Measurements from ENCODE around the gene MAN2B2.

The MAN2B2 gene

GRCh38 chr4:6568148-6568547 is 6.8 kb upstream of the MAN2B2 start:
- no peak for DNase-seq (ENCODE audit: low spot score)

GRCh38 chr4:6568689-6569332 is 6.2 kb upstream of the MAN2B2 start:
- DNase-seq (ENCODE audit: low spot score), result no peak

GRCh38 chr4:6571608-6572007 is 3.4 kb upstream of the MAN2B2 start:
- DNase-seq (ENCODE audit: low spot score), result no peak

- DNase-seq (ENCODE audit: low spot score), result no peak
Measured at GRCh38 chr4:6573551-6573950, 1.4 kb upstream of the MAN2B2 start.

DNA sequence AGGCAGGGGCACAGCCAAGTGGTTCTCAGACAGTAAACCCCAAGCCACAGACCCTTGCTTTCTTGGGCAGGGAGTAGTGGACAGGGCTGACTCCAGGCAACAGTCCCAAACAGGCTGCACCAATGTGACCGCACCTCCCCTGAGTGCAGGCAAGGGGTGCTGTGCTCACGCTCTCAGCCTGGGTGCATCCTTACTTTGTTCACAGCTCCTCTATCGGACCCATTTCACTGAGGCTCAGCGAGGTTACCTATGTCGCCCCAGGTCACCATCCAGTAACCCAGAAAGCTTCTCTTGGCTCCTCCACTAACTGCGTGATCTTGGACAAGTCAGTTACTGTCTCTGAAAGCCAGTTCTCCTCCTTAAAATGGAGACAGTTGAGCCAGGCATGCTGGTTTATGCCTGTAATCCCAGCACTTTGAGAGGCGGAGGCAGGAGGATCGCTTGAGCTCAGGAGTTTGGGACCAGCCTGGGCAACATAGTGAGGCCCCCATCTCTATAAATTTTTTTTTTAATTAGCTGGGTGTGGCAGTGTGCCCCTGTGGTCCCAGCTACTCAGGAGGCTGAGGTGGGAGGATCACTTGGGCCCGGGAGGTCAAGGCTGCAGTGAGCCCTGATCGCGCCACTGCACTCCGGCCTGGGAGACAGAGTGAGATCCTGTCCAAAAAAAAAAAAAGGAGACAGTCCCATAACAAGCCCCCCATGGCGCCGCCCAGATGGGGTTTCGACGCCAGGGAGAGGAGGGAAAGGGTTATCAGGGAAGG is 823 bp upstream of the MAN2B2 start:
- DNase-seq (ENCODE audit: low spot score), result no peak

- no peak for DNase-seq (ENCODE audit: low spot score)
Measured at GRCh38 chr4:6575503-6576240, 683 bp downstream of the MAN2B2 start.

DNA sequence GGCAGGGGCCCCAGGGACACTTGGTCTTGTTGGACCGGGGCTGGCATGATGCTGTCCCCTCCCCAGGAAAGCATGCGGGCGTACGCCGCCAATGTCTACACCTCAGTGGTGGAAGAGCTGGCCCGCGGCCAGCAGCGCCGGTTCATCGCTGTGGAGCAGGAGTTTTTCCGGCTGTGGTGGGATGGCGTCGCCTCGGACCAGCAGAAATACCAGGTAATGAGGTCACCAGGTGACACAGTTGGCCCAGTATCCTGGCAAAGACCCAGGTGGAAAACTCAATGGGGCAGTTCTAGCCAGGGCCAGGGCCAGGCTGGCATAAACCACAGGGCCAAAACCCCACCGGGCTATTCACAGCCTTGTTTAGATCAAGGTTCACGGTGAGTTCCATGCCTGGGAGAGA is 1.5 kb downstream of the MAN2B2 start:
- DNase-seq (ENCODE audit: low spot score), result no peak

- DNase-seq (ENCODE audit: low spot score), result no peak
Measured at GRCh38 chr4:6576932-6577331, 1.9 kb downstream of the MAN2B2 start.

DNA sequence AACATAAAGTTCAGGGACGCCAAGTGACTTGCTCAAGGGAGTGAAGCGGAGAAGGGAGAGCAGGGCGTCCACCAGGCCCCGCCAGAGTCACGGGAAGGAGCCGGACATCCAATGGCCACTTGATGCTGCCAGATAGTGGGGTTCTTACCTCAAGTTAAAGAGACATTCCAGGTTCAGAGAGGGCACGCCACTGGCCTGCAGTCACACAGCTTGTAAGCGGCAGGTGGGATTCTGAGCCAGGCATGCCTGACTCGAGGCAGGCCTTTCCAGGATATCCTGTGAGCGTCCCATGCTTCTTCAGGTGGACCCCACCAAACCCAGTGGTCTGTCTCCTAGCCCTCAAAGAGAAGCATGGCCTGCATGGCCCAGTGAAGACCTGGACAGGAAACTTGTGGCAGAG is 2.4 kb downstream of the MAN2B2 start:
- no peak for DNase-seq (ENCODE audit: low spot score)

GRCh38 chr4:6578221-6578620 is 3.2 kb downstream of the MAN2B2 start:
- DNase-seq (ENCODE audit: low spot score), result no peak

GRCh38 chr4:6580353-6580752 is 5.4 kb downstream of the MAN2B2 start:
- DNase-seq (ENCODE audit: low spot score), result no peak

DNA sequence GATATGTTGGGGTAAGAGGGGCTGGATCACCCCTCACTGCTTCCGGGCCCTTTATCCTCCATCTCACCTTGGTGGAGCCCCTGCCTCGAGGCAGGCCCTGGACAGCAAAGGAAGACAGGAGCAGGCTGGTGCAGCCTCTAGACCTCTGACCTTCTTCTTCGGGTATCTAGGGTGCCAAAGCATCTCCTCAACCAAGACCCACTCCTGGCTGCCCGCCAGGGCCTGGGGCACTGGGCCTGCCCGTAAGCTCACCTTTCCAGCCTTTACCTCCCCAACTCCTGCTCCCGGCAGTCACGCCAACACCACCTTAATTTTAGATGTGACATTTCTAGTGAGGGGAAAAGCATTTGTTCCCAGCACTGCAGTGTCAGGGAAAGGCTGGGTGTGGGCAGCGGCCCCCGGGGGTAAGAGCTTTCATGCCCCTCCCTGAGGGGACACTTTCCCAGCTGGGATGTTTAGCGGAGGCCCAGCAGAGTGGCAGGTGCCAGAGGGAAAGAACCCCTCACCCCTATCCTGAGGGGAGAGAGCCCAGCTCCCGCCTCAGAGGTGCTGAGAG is 6.7 kb downstream of the MAN2B2 start:
- DNase-seq (ENCODE audit: low spot score), result no peak

DNA sequence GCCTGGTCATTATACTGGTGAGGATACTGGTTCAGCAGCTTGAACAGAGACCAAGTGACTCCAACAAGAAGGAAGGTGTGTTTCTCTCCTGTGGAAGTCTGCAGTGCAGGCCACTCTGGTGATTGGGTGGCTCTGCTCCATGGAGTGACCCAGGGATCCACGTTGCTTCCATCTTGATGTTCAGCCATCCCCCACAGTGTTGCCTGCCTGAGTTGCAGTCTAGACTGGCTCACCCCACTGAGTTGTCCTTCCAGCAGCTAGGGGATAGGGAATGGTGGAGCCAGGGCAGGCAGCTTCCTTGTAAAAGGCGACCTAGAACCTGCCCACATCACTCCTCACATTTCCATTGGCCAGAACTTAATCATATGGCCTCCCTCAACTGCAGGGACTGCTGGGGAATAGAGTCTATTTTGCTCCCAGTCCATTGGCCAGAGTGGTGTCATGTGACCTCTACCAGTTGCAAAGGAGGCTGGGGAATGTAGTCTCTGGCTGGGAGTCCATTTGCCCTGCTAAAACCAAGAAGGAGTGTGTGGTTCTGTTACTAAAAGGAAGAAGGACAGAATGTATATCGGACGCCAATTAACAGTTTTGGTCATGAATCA is 8.0 kb downstream of the MAN2B2 start:
- DNase-seq (ENCODE audit: low spot score), result peak; percentile 16

GRCh38 chr4:6584865-6585264 is 9.9 kb downstream of the MAN2B2 start:
- DNase-seq (ENCODE audit: low spot score), result no peak

DNA sequence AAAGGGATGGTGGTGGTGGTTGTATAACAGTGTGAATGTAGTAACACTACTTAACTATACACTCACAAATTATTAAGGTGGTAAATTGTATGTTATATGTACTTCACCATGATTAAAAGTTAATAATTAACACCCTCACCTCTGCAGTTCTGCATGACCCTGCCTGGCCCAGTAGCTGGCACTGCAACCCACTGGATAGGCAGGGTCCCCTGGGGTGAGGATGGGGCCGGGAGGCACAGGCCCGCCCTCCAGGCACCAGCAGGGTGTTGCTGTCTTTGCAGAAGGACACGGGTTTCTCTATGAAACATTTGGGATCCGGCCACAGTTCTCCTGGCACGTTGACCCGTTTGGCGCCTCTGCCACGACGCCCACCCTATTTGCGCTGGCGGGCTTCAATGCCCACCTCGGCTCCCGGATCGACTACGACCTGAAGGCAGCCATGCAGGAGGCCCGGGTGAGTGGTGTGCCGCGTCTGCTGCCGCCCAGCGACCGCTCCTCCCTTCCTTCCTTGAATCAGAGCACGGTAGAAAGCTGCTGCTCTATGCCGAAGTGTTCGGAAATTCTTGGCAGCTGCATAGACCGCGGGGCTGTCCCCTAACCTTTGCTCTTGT is 11.8 kb downstream of the MAN2B2 start:
- no peak for DNase-seq (ENCODE audit: low spot score)

DNA sequence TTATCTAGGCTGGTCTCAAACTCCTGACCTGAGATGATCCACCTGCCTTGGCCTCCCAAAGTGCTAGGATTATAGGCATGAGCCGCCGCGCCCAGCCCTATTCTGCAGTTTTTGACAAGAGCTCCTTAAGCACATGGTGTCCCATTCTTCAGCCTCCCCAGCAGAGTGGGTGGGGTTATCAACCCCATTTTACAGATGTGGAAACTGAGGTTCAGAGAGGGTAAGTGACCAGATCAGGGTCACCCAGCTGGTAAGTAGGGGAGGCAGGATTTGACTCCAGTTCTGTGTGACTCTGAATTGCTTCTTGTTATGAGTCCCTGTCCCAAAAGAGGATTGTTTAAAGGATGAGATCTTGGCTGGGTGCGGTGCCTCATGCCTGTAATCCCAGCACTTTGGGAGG is 14.5 kb downstream of the MAN2B2 start:
- no peak for DNase-seq (ENCODE audit: low spot score)

GRCh38 chr4:6591313-6591712 is 16.3 kb downstream of the MAN2B2 start:
- peak; percentile 52 for DNase-seq (ENCODE audit: low spot score)

GRCh38 chr4:6591781-6592180 is 16.8 kb downstream of the MAN2B2 start:
- DNase-seq (ENCODE audit: low spot score), result no peak

GRCh38 chr4:6592804-6593563 is 18.0 kb downstream of the MAN2B2 start:
- no peak for DNase-seq (ENCODE audit: low spot score)

- DNase-seq (ENCODE audit: low spot score), result no peak
Measured at GRCh38 chr4:6594341-6594740, 19.4 kb downstream of the MAN2B2 start.

GRCh38 chr4:6594826-6595355 is 19.9 kb downstream of the MAN2B2 start:
- DNase-seq (ENCODE audit: low spot score), result no peak

Data from hematopoietic multipotent progenitor cell treated with erythropoietin and hydrocortisone succinate and interleukin-3 and kit ligand, for 15 days (in vitro differentiated cells).